DMS 273 treated with DMSO at 0.1 percent for 48 hours (cell line): Measurements from ENCODE around the gene RPUSD1.
"Not testable (repeated sequence)": the region's sequence is repeated elsewhere in the genome, so short reads cannot be mapped to it uniquely, and the experiment has no call there.

ENCODE experiments used
- DNase-seq: peaks from one replicate; lab custom pipeline; 2025; lab: John Stamatoyannopoulos, UW

RPUSD1 gene, protein sequence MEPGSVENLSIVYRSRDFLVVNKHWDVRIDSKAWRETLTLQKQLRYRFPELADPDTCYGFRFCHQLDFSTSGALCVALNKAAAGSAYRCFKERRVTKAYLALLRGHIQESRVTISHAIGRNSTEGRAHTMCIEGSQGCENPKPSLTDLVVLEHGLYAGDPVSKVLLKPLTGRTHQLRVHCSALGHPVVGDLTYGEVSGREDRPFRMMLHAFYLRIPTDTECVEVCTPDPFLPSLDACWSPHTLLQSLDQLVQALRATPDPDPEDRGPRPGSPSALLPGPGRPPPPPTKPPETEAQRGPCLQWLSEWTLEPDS

DNA sequence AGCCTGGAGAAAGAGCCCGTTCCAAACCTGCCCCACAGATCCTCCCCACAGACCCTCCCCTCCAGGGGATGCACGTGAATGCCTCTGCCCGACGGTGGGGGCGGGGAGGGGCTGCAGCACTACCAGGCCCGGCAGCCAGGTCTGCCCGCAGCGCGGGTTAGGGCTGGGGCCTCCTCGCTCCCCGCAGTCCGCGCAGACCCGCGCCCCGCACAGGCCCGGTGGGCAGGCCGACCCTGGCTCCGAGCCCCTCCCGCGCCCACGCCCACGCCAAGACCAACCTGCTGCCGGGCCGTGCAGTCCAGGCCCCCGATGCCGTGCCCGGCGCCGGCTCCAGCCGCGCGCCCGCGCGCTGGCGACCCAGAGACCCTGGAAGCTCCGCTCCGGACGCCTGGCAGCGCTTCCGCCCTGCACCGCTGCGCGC is at the start of gene RPUSD1:
RPUSD1 (minus strand) TSS at position 404 of the 421 bp plus-strand sequence. CDS start 644 bp downstream, outside the sequence.
- no peak for DNase-seq

DNA sequence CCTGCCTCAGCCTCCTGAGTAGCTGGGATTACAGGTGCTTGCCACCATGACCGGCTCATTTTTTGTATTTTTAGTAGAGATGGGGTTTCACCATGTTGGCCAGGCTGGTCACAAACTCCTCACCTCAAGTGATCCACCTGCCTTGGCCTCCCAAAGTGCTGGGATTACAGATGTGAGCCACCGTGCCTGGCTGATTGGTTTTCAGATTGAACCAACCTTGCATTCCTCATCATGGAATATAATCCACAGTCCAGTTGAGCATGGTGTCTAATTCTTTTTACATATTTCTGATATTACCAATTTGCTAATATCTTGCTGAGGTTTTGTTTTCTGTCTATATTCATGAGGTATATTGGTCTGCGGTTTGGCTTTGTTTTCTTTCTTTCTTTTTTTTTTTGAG is 48.6 kb upstream of the RPUSD1 start:
- DNase-seq, result not testable (repeated sequence)

DNA sequence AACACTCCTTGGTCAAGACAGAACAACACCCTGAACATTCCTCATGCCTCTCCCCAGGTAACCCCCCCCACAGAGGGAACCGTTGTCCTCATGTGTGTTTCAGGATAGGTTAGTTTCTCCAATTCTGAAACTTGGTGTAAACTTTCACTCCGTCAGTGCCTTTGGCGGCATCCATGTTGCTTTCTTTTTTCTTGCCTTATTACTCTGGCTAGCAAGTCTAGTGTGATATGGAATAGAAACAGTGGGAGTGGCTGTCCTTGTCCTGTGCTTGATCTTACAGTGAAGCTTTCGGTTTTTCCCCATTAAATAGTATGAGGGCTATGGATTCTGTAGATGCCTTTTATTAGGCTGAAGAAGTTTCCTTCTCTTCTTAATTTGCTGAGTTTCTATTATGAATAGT is 48.0 kb upstream of the RPUSD1 start:
- no peak for DNase-seq

DNA sequence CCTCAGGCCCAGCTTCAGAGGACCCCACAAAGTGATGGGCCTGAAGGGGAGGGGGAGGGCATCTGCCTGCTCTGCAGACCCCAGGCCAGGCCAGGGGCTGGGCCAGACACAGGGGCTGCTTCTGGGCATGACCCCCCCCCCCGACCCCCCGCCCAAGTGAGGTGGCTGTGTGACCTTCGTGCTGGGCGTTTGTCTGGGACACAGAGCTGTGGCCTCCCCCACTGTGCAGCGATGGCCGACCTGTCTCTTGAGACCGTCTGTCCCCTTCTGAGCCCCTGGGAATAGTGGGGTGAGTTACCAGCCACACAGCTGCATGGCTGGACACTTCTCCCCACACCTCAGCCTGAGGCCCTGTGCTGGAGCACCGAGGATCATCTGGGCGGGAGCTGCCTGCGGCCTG is 47.2 kb upstream of the RPUSD1 start:
- DNase-seq, result no peak

DNA sequence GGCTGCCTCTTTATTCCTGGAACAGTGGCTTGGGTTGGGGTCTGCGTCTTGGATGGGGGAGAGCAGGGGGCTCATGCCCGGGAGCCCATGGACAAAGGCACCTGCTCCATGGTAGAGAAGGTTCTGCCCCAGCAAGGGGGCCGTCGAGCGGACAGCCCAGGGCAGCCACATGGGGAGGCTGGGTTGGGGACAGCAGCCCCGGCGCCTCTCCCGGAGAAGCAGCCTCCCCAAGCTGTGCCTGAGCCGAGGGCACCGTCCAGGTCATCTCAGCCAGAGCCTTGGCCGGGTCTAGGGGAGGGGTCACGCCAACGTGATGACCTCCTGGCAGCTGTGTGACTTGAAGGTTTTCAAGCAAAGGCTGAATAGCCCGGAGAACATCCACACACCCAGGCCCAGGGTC is 45.2 kb upstream of the RPUSD1 start:
- no peak for DNase-seq

DNA sequence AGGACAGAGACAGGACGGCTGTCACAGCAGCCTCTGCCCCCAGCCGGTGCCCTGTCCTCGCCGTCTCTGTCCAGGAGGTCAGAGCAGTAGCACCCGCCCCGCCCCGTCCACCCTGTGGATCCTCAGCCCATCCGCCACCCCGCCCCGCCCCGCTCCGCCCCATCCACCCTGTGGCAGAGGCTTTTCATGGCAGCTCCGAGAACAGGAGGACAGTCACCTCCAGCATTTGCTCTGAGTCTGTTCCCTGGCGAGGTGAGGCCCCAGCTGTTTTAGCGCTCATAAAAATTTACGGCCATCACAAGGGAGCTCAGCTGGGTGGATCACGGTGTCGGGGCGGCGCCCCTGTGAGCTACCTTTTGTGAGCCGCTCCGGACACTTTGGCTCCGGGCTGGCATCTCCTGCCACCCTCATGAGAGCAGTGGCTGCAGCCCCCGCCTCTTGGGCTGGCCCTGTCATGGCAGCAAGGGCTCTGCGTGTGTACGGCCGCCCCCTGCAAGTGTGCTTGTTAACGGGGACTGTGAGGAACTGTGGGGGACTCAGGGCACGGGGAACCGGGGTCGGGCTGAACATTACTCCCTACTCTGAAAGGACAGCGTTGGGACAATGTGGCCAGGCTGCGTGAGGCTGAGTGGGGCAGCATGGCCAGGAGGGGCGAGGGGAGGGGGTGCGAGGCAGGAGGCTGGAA is 44.6 kb upstream of the RPUSD1 start:
- DNase-seq, result no peak

DNA sequence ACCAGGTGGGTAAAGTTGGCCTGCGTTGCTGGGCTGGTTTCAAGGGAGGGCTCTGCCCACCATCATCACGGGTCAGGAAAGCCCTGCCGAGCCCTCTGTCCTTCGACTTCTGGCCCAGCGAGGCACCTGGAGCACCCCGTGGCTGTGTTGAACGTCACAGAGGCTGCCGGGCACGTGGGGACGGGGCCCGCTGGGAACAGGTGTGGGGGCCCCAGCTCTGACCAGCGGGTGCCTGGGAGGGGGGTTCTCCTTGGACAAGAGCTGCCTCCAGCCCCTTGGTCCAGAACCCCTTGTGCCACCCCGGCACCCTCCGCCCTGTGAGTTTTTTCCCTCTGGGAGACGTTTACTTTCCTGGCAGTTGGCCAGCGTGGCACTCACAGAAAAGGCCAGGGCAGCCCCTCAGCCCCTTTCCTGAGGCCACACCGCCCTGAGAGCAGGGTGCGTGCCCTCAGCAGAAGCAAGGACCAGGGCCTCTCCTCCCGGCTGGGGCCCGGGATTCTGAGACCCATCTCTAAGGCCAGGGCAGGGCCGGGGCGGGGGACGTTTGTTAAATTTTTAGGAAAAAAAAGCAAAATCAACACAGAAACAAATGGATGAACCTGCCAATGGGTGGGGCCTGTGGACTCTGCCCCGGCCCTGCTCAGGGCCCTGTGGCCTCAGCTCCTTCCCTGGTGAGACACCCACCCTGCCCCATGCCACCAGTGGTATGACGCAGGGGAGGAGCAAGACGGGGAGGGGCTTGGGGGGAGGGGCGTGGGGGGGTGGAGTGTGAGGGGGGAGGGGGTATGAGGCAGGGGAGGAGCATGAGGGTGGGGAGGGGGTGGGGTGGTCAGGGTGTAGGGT is 43.6 kb upstream of the RPUSD1 start:
- no peak for DNase-seq

DNA sequence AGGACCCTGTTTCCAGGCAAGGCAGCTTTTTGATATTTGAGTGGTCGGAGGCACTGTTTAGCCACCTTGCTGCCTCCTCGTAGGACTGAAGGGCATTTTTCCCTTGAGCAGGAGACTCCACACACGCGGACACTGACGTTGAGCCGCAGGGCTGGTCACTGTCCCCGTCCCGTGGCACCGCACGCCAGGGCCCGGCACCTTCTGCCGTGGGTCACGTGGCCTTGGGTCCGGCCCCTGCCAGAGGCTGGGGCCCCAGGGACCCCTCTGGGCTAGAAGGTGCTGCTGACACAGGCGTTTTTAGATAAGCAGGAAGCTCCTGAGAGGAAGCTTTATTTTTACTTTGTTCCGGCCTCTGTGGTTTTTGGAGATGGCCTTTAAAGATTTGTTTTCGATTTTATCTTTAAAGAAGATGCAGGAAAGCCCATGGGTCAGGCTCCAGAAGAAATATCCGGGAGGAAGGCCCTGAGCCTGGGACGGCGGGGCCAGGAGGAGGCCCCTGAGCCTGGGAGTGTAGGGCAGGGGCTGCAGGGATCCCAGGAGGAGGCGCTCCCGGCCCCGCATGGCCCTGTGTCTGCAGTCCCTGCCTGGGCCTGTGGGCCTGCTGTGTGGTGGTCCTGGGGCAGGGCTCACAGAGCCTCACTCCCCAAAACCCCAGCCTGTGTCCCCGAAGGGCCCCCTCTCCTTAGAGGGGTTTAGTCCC is 42.8 kb upstream of the RPUSD1 start:
- no peak for DNase-seq

DNA sequence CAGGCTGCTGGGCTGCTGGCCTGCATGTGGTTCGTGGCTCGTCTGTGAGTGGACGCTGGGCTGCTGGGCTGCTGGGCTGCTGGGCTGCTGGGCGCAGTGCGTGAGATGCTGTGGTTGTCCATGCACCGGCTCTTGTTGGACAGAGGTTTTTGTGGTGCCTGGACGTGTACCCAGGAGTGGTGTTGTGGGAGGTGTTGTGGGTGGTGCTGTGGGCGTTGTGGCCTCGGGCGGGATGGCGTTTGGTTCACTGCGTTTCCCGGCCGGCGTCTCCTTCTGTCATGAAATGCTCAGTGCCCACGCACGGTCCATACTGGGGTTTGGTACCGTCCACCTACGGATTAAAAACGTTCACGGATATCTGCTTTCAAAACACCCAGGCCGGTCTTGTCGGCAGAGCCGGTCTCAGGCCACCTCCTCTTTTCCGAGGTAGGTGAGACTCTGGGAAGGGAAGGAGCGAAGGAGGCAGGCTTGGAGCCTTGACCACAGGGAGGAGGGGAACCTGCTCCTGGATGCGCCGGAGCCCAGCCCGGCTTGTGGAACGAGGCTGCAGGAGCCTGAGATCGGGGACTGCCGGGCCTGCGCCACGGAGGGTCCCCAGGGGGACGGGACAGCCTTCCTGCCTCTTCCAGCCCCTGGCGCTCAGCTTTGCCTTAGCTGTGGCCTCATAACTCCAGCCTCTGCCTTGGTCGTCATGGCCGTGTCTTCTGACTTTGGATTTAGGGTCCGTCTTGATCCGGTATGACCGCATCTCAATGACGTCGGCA is 42.1 kb upstream of the RPUSD1 start:
- no peak for DNase-seq

DNA sequence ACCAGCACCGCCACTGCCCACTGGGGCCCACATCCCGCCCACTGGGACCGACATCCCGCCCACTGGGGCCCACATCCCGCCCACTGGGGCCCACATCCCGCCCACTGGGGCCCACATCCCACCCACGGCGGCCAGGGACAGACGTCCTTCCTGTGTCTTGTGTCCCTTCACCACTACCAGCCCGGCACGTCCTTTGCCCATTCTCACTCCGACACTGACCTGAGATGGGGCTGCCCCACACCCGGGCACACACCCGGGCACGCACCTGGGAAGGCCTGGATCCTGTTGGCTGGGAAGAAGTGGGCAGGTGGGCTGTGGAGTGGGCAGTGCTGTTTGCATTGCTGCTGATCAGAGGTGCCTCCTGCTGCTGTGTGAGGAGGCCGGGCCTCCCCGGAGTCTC is 40.7 kb upstream of the RPUSD1 start:
- DNase-seq, result no peak

DNA sequence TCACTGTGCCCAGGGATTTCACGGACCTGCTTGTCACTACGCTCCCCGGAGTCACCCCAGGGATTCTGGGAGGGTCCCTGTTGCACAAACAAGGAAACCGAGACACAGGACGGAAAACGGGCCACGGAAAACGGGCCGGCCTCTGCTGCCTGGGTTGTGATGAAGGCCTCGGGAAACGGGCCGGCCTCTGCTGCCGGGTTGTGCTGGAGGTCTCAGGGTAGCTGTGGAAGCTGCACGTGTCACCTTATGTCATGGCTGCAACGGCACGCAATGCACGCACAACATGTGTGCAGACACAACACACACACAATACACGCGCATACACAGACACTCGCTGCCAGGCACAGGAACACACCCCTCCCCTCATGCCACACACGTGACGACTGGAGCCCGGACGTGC is 39.3 kb upstream of the RPUSD1 start:
- DNase-seq, result no peak

DNA sequence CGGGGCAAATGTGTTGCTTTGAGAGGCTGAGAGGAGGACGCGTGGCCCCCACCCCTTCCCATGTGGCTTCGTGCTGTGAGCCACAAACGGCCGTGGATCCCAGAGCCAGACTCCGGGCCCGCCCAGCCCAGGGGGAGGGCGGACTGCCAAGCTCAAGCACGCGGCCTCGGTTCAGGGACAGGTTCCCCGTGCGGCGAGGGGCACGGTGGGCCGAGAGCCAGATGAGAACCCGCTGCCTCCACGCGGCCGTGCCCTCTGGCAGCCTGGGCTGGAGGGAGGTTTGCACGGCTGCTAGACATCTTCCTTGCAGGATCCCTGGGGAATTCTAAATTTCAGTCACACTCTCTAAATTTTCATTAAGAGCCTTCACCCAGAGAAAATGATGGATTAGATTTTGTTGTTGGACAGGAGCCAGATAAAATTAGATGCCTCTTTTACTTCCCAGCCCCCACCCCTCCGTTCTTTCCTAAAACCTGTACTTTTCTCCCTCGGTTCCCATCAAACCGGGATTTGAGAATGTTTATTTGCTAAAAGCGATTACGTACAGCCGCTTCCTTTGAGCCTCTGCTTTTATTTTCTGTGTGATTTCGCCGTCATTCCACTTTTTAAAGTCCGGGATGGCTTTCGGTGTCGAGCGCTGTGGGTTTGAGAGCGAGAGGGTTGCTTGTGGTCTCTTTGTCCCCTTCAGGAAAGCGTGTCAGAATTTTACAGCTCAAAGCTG is 37.3 kb upstream of the RPUSD1 start:
- DNase-seq, result no peak

DNA sequence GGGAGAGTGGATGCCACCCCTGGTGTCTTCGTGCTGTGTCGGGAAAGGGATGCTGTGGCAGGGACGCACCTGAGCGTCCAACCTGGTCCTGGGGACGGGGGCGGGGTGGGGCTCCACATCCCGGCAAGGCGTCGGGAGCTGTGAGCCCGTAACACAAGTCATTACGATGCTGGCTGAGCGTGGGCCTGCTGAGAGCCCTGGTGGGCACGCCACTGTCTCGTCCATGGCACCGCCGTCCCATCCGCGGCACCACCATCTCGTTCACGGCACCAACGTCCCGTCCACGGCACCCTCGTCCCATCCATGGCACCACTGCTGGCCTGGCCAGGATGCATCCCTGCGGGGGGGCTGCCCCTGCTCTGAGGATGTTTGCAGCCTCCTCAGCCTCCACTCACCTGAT is 36.4 kb upstream of the RPUSD1 start:
- DNase-seq, result no peak

DNA sequence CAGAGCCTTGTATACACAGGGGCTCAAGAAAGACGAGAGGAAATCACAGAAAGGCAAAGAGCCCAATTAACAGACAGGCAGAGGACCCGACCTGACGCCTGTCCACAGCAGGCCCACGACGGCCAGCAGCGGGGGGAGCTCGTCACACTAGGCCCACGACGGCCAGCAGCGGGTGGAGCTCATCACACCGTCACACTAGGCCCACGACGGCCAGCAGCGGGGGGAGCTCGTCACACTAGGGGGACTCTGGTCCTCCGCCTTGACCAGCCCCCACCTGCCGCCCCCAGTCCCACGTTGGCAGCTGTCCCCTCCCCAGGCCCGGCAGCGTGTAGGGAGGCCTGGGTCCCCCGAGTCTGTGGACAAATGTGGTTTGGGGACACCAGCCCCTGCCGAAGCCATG is 36.0 kb upstream of the RPUSD1 start:
- DNase-seq, result no peak

DNA sequence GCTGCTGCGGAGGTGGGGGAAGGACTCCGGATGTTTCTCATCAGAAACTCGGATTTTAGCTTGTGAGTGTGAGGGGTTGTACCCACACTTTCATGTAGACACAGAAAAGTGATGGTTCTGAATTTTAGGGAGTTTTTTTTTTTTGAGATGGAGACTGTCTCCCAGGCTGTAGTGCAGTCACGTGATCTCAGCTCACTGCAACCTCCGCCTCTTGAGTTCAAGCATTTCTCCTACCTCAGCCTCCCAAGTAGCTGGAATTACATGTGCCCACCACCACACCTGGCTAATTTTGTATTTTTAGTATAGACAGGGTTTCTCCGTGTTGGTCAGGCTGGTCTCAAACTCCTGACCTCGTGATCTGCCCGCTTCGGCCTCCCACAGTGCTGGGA is 34.7 kb upstream of the RPUSD1 start:
- no peak for DNase-seq

DNA sequence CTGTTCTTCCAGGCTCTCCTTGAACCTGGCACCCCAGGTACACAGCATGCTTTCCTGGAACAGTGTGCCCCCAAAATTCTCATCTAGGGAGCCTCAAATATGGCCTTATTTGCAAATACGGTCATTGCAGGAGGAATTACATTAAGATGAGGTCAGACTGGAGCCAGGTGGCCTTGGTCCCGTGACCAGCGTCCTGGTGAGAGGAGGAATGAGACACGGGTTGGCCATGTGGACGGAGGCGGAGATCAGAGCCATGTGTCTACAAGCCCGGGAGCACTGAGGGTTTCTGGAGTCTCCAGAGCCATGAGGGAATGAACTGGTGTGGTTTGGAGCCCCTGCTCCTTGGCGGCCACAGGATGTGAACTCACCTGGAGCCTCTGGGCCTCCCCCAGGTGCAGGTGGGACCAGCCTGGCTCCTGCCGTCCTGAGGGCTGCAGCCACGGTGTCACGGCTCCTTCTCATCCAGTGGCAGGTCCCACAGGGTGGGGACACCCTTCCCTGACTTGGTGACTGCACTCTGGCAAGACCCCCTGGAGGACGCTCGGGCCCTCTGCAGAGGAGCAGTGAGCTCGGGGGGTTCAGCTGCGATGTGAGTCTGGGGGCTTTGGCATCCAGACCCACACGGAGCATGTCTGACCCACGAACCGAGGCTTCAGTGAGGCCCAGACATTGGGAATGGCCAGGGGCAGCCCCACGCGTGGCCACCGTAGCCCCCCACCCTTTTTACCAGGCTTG is 34.2 kb upstream of the RPUSD1 start:
- no peak for DNase-seq

DNA sequence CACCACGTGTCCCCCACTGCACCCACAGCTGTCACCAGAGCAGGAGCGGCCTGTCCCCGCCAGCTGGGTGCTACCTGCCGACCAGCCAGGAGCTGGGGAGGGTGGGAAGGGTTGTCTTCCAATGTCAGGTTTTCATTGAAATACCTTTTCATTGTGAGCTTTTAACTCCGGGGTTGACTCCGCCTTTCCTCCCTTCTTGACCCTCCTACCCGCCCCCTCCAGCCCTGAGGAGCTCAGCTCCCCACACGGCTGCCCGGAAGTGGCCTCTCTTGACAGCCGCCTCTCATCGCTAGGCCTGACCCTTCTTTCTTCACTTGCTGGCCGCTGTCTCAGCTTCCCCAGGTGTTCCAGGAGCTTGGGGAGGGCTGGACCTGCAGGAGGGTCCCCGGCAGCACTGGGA is 33.6 kb upstream of the RPUSD1 start:
- DNase-seq, result no peak

DNA sequence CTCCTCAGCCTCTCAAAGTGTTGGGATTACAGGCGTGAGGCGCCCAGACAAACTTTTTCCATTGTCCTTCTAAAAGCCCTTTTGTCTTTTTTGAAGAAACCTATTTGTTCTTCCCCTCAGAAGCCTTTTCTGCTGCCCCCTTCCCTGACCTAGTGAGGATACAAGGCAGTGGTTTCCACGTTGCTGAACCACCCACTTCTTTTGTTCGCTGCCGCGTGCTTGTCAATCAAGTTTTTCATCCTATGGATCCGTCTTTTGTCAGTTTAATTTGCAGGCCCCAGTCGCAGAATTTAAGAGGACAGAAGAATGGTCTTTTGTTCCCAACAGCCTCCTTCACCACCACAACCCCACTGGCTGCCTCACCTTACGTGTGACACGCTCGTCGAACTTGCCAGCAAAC is 32.6 kb upstream of the RPUSD1 start:
- no peak for DNase-seq

DNA sequence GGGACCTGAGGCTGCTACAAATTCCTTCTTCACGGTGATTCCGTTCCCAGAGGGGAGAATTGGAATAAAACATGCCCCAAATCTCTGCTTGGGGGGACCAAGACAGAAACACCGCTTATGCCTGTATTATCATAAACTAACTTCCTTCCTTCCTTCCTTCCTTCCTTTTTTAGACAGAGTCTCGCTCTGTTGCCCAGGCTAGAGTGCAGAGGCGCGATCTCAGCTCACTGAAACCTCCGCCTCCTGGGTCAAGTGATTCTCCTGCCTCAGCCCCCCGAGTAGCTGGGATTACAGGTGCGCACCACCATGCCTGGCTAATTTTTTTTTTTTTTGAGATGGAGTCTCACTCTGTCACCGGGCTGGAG is 31.8 kb upstream of the RPUSD1 start:
- DNase-seq, result not testable (repeated sequence)

DNA sequence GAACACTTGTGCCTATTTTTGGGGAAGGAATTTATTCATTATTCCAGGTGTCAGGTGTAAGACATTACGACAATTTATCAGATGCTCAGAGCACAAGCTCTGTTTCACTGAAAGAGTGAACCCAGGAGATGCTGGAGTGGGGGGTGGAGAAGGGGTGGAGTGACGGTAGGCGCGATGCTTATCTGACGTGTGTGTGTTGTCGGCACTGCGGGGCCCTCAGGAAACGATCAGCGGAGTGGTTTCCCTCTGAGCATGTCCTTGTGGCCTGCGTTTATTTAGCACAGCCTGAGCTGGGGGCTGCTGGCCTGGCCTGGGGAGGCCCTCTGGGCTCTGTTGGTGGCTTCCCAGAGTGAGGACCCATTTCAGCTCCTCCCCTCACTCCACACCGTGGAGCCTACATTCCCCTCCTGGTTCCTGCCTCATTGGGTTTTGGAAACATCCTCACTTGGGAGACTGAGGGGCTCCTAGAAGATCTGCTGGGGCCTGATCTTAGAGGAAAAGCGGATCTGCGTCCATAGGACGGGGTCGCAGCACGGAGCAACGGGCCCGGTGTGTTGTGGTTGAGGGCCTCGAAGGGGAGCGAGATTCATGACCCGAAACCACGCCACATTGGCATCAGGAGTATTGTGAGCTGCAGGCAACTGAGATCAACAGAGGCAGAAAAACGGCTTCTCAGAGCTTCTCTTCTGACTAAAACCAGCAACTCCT is 31.3 kb upstream of the RPUSD1 start:
- no peak for DNase-seq
